HepG2 (cell line): ENCODE measurements around the gene GRAMD1B. TPM values are rescaled to one million over a fixed set of nuclear protein-coding genes. Genes with fewer than 3 reads are reported as not detected.

Source experiments
- ATAC-seq: fragments of 200-7000 bp; cut with Tn5 transposase; 3 replicates; pipeline ENCODE4 v1.9.1; 2020; ENCODE audit warnings: mild to moderate bottlenecking, moderate library complexity
- BruUV-seq: library from RNA; stranded (reverse); fragments of 400-500 nt; replicated peaks from 2 replicates; lab custom pipeline; 2021; lab: Mats Ljungman, UMichigan
- CTCF ChIA-PET: fragments of 300-600 bp; formaldehyde crosslinking; extraction: SDS; loops from one replicate; lab custom pipeline; 2021; ENCODE audit warnings: low total read pairs, inconsistent platforms, low intra/inter-chr PET ratio; lab: Yijun Ruan, JAX
- POLR2A ChIA-PET: fragments of 350-600 bp; sonication (Branson Sonifier 250); formaldehyde crosslinking; loops from one replicate; lab custom pipeline; 2020; ENCODE audit warnings: antibody characterized with exemption, inconsistent platforms; lab: Yijun Ruan, JAX
- DNase-seq: peaks from one replicate; pipeline ENCODE4 v3.0.0-alpha.2; 2015; ENCODE audit warnings: low spot score
- FAIRE-seq: peaks from 3 replicates; lab custom pipeline; 2011; peaks lifted over from hg19 to GRCh38; lab: Jason Lieb, UNC
- H2AFZ ChIP-seq: one replicate; pipeline ENCODE4 v1.6.1; 2011; ENCODE audit warnings: low read length, inconsistent platforms
- H3K27ac ChIP-seq: fragments of 300-600 bp; 3 replicates; pipeline ENCODE4 v1.8.0; 2011; ENCODE audit warnings: mixed run types, mild to moderate bottlenecking, mixed read lengths, low read length, inconsistent platforms; ENCODE audit not compliant: insufficient read depth; ENCODE audit errors: extremely low read length
- H3K27me3 ChIP-seq, 2 experiments: fragments of 200-600 bp in 1 of 2; 2 replicates in 1 of 2; 3 replicates in 1 of 2; pipeline versions ENCODE4 v1.6.0 to v1.8.0; 2011; ENCODE audit warnings: low read length in 2 of 2, mild to moderate bottlenecking in 2 of 2, moderate library complexity in 2 of 2, inconsistent platforms in 1 of 2; ENCODE audit not compliant: insufficient read depth in 2 of 2, control insufficient read depth in 1 of 2
- H3K36me3 ChIP-seq, 2 experiments: fragments of 200-600 bp in 1 of 2; replicated peaks in 1 of 2; 2 replicates in 1 of 2; 3 replicates in 1 of 2; pipeline versions ENCODE4 v1.5.1 to v1.8.0; 2011; ENCODE audit warnings: low read length in 2 of 2, inconsistent platforms in 1 of 2; ENCODE audit not compliant: insufficient read depth in 2 of 2, control insufficient read depth in 1 of 2
- H3K4me1 ChIP-seq: 2 replicates; pipeline ENCODE4 v1.5.1; 2012; ENCODE audit warnings: low read length, inconsistent platforms; ENCODE audit not compliant: insufficient read depth
- H3K4me2 ChIP-seq: 2 replicates; pipeline ENCODE4 v1.6.0; 2011; ENCODE audit warnings: low read depth, low read length, inconsistent platforms
- H3K4me3 ChIP-seq, 3 experiments: fragments of 200-600 bp in 1 of 3; sonication (generic), shearing (Covaris generic) in 1 of 3; replicated peaks in 1 of 3; 2 replicates each; pipeline ENCODE4 v1.5.1; 2011 to 2016; ENCODE audit warnings: low read length in 3 of 3, inconsistent platforms in 2 of 3, low read depth in 2 of 3, mild to moderate bottlenecking in 2 of 3, control low read depth in 1 of 3, mixed read lengths in 1 of 3; ENCODE audit not compliant: insufficient read depth in 1 of 3
- H3K79me2 ChIP-seq: one replicate; pipeline ENCODE4 v1.6.1; 2011; ENCODE audit warnings: low read length, inconsistent platforms; ENCODE audit not compliant: insufficient read depth
- H3K9ac ChIP-seq: 2 replicates; pipeline ENCODE4 v1.6.0; 2011; ENCODE audit warnings: mild to moderate bottlenecking, low read depth, low read length, inconsistent platforms; ENCODE audit not compliant: insufficient read depth
- H3K9me3 ChIP-seq: 2 replicates; pipeline ENCODE4 v1.5.1; 2012; ENCODE audit warnings: mild to moderate bottlenecking, low read length
- H4K20me1 ChIP-seq: 2 replicates; pipeline ENCODE4 v1.6.0; 2011; ENCODE audit warnings: inconsistent platforms, mild to moderate bottlenecking, low read length, moderate library complexity; ENCODE audit not compliant: insufficient read depth
- ARID5B ChIP-seq: IDR thresholded peaks from 2 replicates; pipeline ENCODE4 v1.4.0; 2020; ENCODE audit warnings: mild to moderate bottlenecking, missing genetic modification reagents
- BHLHE40 ChIP-seq: IDR thresholded peaks from 2 replicates; pipeline ENCODE4 v1.6.1; 2011; ENCODE audit warnings: low read length, improper control_type of control experiment
- CCDC6 ChIP-seq: sonication (generic); formaldehyde crosslinking; IDR thresholded peaks from 2 replicates; pipeline ENCODE4 v1.8.1; 2022; ENCODE audit warnings: mild to moderate bottlenecking, missing genetic modification reagents, moderate library complexity
- CEBPB ChIP-seq: IDR thresholded peaks from 2 replicates; pipeline ENCODE4 v1.6.1; 2011; ENCODE audit warnings: low read depth, low read length, improper control_type of control experiment, borderline replicate concordance
- CEBPG ChIP-seq: IDR thresholded peaks from 2 replicates; pipeline ENCODE4 v1.6.1; 2016
- FOSL2 ChIP-seq: sonication (generic); formaldehyde crosslinking; IDR thresholded peaks from 2 replicates; pipeline ENCODE4 v1.4.0; 2020; ENCODE audit warnings: missing genetic modification reagents
- FOXO1 ChIP-seq: sonication (generic); formaldehyde crosslinking; IDR thresholded peaks from 2 replicates; pipeline ENCODE4 v1.4.0; 2020; ENCODE audit warnings: missing genetic modification reagents
- MED8 ChIP-seq: sonication (generic); formaldehyde crosslinking; IDR thresholded peaks from 2 replicates; pipeline ENCODE4 v1.8.1; 2023; ENCODE audit warnings: mild to moderate bottlenecking, missing genetic modification reagents; ENCODE audit not compliant: insufficient replicate concordance
- PITX1 ChIP-seq: sonication (generic); formaldehyde crosslinking; IDR thresholded peaks from 2 replicates; pipeline ENCODE4 v1.5.1; 2020; ENCODE audit warnings: mild to moderate bottlenecking, missing genetic modification reagents
- RFX5 ChIP-seq: IDR thresholded peaks from 2 replicates; pipeline ENCODE4 v1.6.1; 2011; ENCODE audit warnings: low read depth, low read length, improper control_type of control experiment
- RFXAP ChIP-seq: sonication (generic); formaldehyde crosslinking; IDR thresholded peaks from 2 replicates; pipeline ENCODE4 v1.4.0; 2020; ENCODE audit warnings: missing genetic modification reagents, borderline replicate concordance
- RNF2 ChIP-seq: fragments of 450-650 bp; conservative IDR thresholded peaks from 2 replicates; pipeline ENCODE4 v1.6.1; 2016; ENCODE audit warnings: low read depth
- RXRB ChIP-seq: IDR thresholded peaks from 2 replicates; pipeline ENCODE4 v1.6.1; 2016; ENCODE audit warnings: borderline replicate concordance, missing genetic modification reagents, missing compliant biosample characterization
- SALL2 ChIP-seq: sonication (generic); formaldehyde crosslinking; IDR thresholded peaks from 2 replicates; pipeline ENCODE4 v1.8.1; 2023; ENCODE audit warnings: mild to moderate bottlenecking, missing genetic modification reagents, inconsistent platforms
- THAP8 ChIP-seq: sonication (generic); formaldehyde crosslinking; IDR thresholded peaks from 2 replicates; pipeline ENCODE4 v1.5.1; 2020; ENCODE audit warnings: missing genetic modification reagents, mild to moderate bottlenecking, borderline replicate concordance
- THRA ChIP-seq: sonication (generic); formaldehyde crosslinking; IDR thresholded peaks from 2 replicates; pipeline ENCODE4 v1.4.0; 2020; ENCODE audit warnings: missing genetic modification reagents, borderline replicate concordance
- ZC3H13 ChIP-seq: sonication (generic); formaldehyde crosslinking; IDR thresholded peaks from 2 replicates; pipeline ENCODE4 v1.8.1; 2023; ENCODE audit warnings: mild to moderate bottlenecking, missing genetic modification reagents, moderate library complexity
- ZC3H4 ChIP-seq: sonication (generic); formaldehyde crosslinking; IDR thresholded peaks from 2 replicates; pipeline ENCODE4 v1.4.0; 2020; ENCODE audit warnings: missing genetic modification reagents, borderline replicate concordance
- ZNF331 ChIP-seq: sonication (generic); formaldehyde crosslinking; IDR thresholded peaks from 2 replicates; pipeline ENCODE4 v1.4.0; 2020; ENCODE audit warnings: missing genetic modification reagents
- ZNF644 ChIP-seq: IDR thresholded peaks from 2 replicates; pipeline ENCODE4 v1.6.1; 2016; ENCODE audit warnings: low read depth
- WGBS: methylation state at CpG from one replicate; pipeline ENCODE4 v1.1.6; 2017; ENCODE audit warnings: low lambda C conversion rate; 5-methylcytosine and 5-hydroxymethylcytosine counted together
- in situ Hi-C: cut with HindIII; loops from 2 replicates; pipeline ENCODE4 v1.10.0; 2017; ENCODE audit warnings: low pct_unique_long_range_greater_than_20kb; ENCODE audit not compliant: extremely low pct_ligation_motif_present
- intact Hi-C: fragments of 100-400 bp; cut with micrococcal nuclease; formaldehyde crosslinking; loops from one replicate; pipeline ENCODE4 v1.10.0; 2022; ENCODE audit not compliant: unreplicated experiment
- polyA plus RNA-seq, 8 experiments: library from polyadenylated mRNA; depleted of rRNA in 3 of 8; stranded (reverse) in 7 of 8; unstranded in 1 of 8; fragments of >200 nt; fragmentation: Illumina TruSeq in 4 of 8; extraction: Trizol in 4 of 8; gene quantifications; 2 replicates each; pipeline versions ENCODE4 v1.2.1 to v1.2.3, GENCODE V29; 2011 to 2016; ENCODE audit warnings: low read depth in 4 of 8, missing spikeins in 1 of 8, mixed read lengths in 1 of 8; ENCODE audit not compliant: insufficient read depth in 1 of 8
- total RNA-seq, 5 experiments: library from RNA; depleted of rRNA; stranded (reverse); fragments of >200 nt; fragmentation: Illumina TruSeq; extraction: Trizol; gene quantifications; 2 replicates each; pipeline ENCODE4 v1.2.3, GENCODE V29; 2016; ENCODE audit warnings: low read depth in 1 of 5

The GRAMD1B gene
- total and polyA plus RNA-seq, 2 of the 13 experiments (the other 11 are each of a cell fraction or from before 2014, with no cell fraction given) = 0.12 TPM; not detected in 1

GRCh38 chr11:123410218-123410549, 19.9 kb upstream of the GRAMD1B start (continued):
- no peak for TF ChIP-seq SALL2 (CRISPR knock-in tag)

GRCh38 chr11:123413636-123414035, 16.4 kb upstream of the GRAMD1B start:
- Histone ChIP-seq H3K79me2 (no peaks in the 10 kb centered on the region), H3K27me3 (peaks cover 0 to 14% of the 10 kb centered on the region in 2 experiments; a peak in 1 of 5 replicates), H3K36me3 (no peaks in the 10 kb centered on the region), H3K27ac (no peak overlapping the region), H3K9me3 (no peaks in the 10 kb centered on the region), H3K4me2 (no peak overlapping the region), H3K4me1 (no peaks in the 10 kb centered on the region), H3K4me3 (no peak overlapping the region), H4K20me1 (no peaks in the 10 kb centered on the region), H2AFZ (no peak overlapping the region), H3K9ac (no peak overlapping the region)
- CTCF ChIA-PET = no interaction called here
- intact Hi-C loops (no loop called here), in situ Hi-C loops (no loop called here)
- WGBS = 10% methylated on average over 5 of the region's 6 CpGs
- DNase-seq = peak; percentile 29
- POLR2A ChIA-PET = no interaction called here
- no peak for FAIRE-seq
- peak; percentile 57; the same call in 2 of the 3 replicates for ATAC-seq
- BruUV-seq = no TSS peak
- TF ChIP-seq CCDC6 (CRISPR knock-in tag) (no peak), RFXAP (no peak), BHLHE40 (no peak), ARID5B (CRISPR knock-in tag) (0 out of 2 replicates have a peak, but pooled peaks have one; percentile 7), RFX5 (no peak), MED8 (CRISPR knock-in tag) (no peak), PITX1 (0 out of 2 replicates have a peak, but pooled peaks have one; percentile 20), FOSL2 (CRISPR knock-in tag) (peak; percentile 88), CEBPG (CRISPR knock-in tag) (peak; percentile 86), RNF2 (no peak), ZNF644 (CRISPR knock-in tag) (no peak), CEBPB (peak; percentile 95), THRA (CRISPR knock-in tag) (peak; percentile 32; the same call in 1 of the 2 replicates), THAP8 (CRISPR knock-in tag) (no peak), ZNF331 (CRISPR knock-in tag) (peak; percentile 55; the same call in 1 of the 2 replicates), RXRB (CRISPR knock-in tag) (0 out of 2 replicates have a peak, but pooled peaks have one; percentile 32), FOXO1 (no peak), ZC3H4 (CRISPR knock-in tag) (no peak), ZC3H13 (CRISPR knock-in tag) (no peak)
